T-cell (primary cell): Measurements from ENCODE around the gene DOCK1. TPM values are rescaled to one million over a fixed set of nuclear protein-coding genes. Genes with fewer than 3 reads are reported as not detected.

ENCODE experiments used
- ATAC-seq, 4 experiments: fragments of 200-7000 bp in 3 of 4; fragments of 150-1000 bp in 1 of 4; cut with Tn5 transposase; replicated peaks in 1 of 4; 1 replicate in 3 of 4; 2 replicates in 1 of 4; pipeline ENCODE4 v1.10.0; 2021; ENCODE audit warnings: moderate library complexity in 3 of 4, mild to moderate bottlenecking in 2 of 4, moderate number of reproducible peaks in 1 of 4
- CTCF ChIA-PET, 2 donors: fragments of 300-600 bp; sonication (Branson Sonifier 250); formaldehyde crosslinking; loops; one replicate each; lab custom pipeline; 2022; ENCODE audit warnings: antibody characterized with exemption in 2 of 2; lab: Charles Lee
- POLR2A ChIA-PET, 2 donors: fragments of 300-600 bp; sonication (Branson Sonifier 250); formaldehyde crosslinking; loops; one replicate each; lab custom pipeline; 2022; ENCODE audit warnings: antibody characterized with exemption in 2 of 2; lab: Charles Lee
- DNase-seq, 35 experiments: peaks; one replicate each; pipeline versions ENCODE4 v3.0.0 to v3.0.0-alpha.2; 2013 to 2023
- H3K27ac ChIP-seq: one replicate; pipeline ENCODE4 v1.5.1; 2013; ENCODE audit warnings: low read length
- H3K27me3 ChIP-seq, 2 experiments: replicated peaks in 1 of 2; 1 replicate in 1 of 2; 2 replicates in 1 of 2; pipeline versions ENCODE4 v1.6.1 to v1.7.0; 2013; ENCODE audit warnings: low read length in 1 of 2, mixed read lengths in 1 of 2; ENCODE audit not compliant: control insufficient read depth in 2 of 2, insufficient read depth in 2 of 2; ENCODE audit errors: extremely low read depth in 1 of 2
- H3K36me3 ChIP-seq, 2 donors: 1 replicate in 1 of 2; 2 replicates in 1 of 2; pipeline versions ENCODE4 v1.6.1 to v1.7.0; 2013; ENCODE audit warnings: low read length in 1 of 2; ENCODE audit not compliant: control insufficient read depth in 2 of 2, insufficient read depth in 1 of 2; ENCODE audit errors: extremely low read depth in 1 of 2
- H3K4me1 ChIP-seq, 2 experiments: 1 replicate in 1 of 2; 2 replicates in 1 of 2; pipeline versions ENCODE4 v1.6.1 to v1.7.0; 2013; ENCODE audit warnings: low read length in 2 of 2, mixed read lengths in 1 of 2; ENCODE audit not compliant: insufficient read depth in 2 of 2, control insufficient read depth in 1 of 2; ENCODE audit errors: extremely low read depth in 1 of 2
- H3K4me3 ChIP-seq, 2 donors: 1 replicate in 1 of 2; 2 replicates in 1 of 2; pipeline versions ENCODE4 v1.5.1 to v1.7.0; 2013; ENCODE audit warnings: mild to moderate bottlenecking in 2 of 2, low read length in 1 of 2, moderate library complexity in 1 of 2; ENCODE audit not compliant: control insufficient read depth in 1 of 2; ENCODE audit errors: extremely low read depth in 1 of 2
- H3K9me3 ChIP-seq: 2 replicates; pipeline ENCODE4 v1.7.0; 2013
- H3K27ac Mint-ChIP-seq, 2 donors: one replicate each; pipeline ENCODE4 v1.8.0; 2020 to 2021; ENCODE audit warnings: mild to moderate bottlenecking in 2 of 2, mixed read lengths in 2 of 2
- H3K27me3 Mint-ChIP-seq, 2 donors: one replicate each; pipeline ENCODE4 v1.8.0; 2021 to 2022; ENCODE audit warnings: mixed read lengths in 2 of 2
- H3K36me3 Mint-ChIP-seq: one replicate; pipeline ENCODE4 v1.8.0; 2021; ENCODE audit warnings: mixed read lengths
- H3K4me1 Mint-ChIP-seq, 3 donors: one replicate each; pipeline ENCODE4 v1.8.0; 2020 to 2022; ENCODE audit warnings: mixed read lengths in 3 of 3, mild to moderate bottlenecking in 1 of 3
- H3K4me3 Mint-ChIP-seq, 3 donors: one replicate each; pipeline ENCODE4 v1.8.0; 2020 to 2022; ENCODE audit warnings: mild to moderate bottlenecking in 3 of 3, mixed read lengths in 3 of 3, moderate library complexity in 3 of 3
- H3K9me3 Mint-ChIP-seq, 3 donors: one replicate each; pipeline ENCODE4 v1.8.0; 2020 to 2022; ENCODE audit warnings: mixed read lengths in 3 of 3
- WGBS: methylation state at CpG from one replicate; pipeline ENCODE4 v1.1.5; 2013; ENCODE audit warnings: missing lambda C conversion rate; ENCODE audit not compliant: insufficient coverage; 5-methylcytosine and 5-hydroxymethylcytosine counted together
- total RNA-seq, 35 experiments: library from RNA in 6 of 35; stranded (reverse) in 6 of 35; fragments of 120-200 nt in 1 of 35; gene quantifications; one replicate each; pipeline versions ENCODE4 v1.2.1 to v1.2.4 and lab custom pipeline; 2013 to 2026

DOCK1 gene
- total RNA-seq, 5 donors from 2014 or later (not counting 1 experiment from before 2014, with no cell fraction given) = 0.18 to 0.53 (median 0.37) TPM

DNA sequence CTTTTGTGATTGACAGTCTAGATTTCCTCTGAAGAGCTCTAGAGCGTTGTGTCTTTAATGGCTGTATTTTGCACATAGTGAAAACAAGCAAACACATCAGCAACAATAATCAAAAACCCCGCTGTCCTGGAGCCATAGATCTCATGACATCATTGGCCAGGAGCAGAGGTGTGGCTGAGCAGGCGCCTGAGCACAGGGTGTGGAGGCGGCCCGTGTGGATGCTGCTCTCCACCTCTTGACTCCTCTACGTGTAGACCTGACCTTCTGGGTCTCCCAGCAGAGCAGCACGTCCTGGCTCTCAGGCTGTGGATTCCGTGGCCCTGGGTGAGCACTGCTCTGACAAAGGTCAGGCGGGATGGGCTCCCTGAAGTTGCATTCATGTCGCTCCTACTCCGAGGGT is 354.1 kb downstream of the DOCK1 start:
- H3K4me1 ChIP-seq = peaks cover 4% of the 10 kb centered on the region in 2 experiments
- POLR2A ChIA-PET = no interaction called here
- ATAC-seq (no peak), DNase-seq (no peak)
- H3K4me1 Mint-ChIP-seq = peaks cover 5 to 6% (median 5%) of the 10 kb centered on the region in 3 donors
- no peak overlapping the region for H3K4me3 Mint-ChIP-seq
- H3K9me3 ChIP-seq = no peaks in the 10 kb centered on the region
- H3K27ac ChIP-seq = no peak overlapping the region
- H3K27me3 Mint-ChIP-seq = peaks cover 2 to 15% of the 10 kb centered on the region in 2 donors
- peaks cover 0 to 5% of the 10 kb centered on the region in 2 experiments for H3K27me3 ChIP-seq
- no peak overlapping the region for H3K4me3 ChIP-seq
- no peak overlapping the region for H3K27ac Mint-ChIP-seq
- H3K36me3 ChIP-seq = no peaks in the 10 kb centered on the region
- no peaks in the 10 kb centered on the region for H3K36me3 Mint-ChIP-seq
- CTCF ChIA-PET = no interaction called here
- 94% methylated on average over 9 of the region's 11 CpGs for WGBS
- no peaks in the 10 kb centered on the region for H3K9me3 Mint-ChIP-seq

DNA sequence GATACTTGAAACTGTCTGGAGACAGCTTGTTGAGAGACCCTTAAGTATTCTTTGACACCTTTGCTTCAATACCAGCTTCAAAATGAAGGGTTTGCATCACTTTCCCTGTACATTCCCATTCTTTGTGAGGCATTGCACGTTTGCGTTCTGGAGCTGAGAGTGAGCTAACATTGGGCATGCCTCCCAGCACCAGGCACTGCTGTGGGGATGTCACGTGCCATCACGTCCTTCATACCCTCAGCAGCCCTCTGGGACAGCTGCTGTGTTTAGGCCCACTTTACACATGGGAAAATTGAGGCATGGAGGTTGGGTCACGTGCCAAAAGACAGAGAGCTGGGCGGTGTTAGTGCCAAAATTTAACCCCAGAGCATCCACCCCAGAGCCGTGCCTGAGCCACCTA is 357.4 kb downstream of the DOCK1 start:
- Histone ChIP-seq H3K27ac (no peak overlapping the region), H3K9me3 (no peaks in the 10 kb centered on the region), H3K36me3 (no peaks in the 10 kb centered on the region), H3K27me3 (peaks cover 0 to 5% of the 10 kb centered on the region in 2 experiments), H3K4me1 (no peaks in the 10 kb centered on the region), H3K4me3 (no peak overlapping the region)
- Mint-ChIP-seq H3K9me3 (no peaks in the 10 kb centered on the region), H3K27me3 (peaks cover 3 to 16% of the 10 kb centered on the region in 2 donors), H3K4me1 (no peaks in the 10 kb centered on the region), H3K27ac (no peak overlapping the region), H3K4me3 (no peak overlapping the region), H3K36me3 (no peaks in the 10 kb centered on the region)
- ATAC-seq (no peak), DNase-seq (no peak)
- 94% methylated on average over 2 of the region's 7 CpGs for WGBS
- CTCF ChIA-PET = no interaction called here
- POLR2A ChIA-PET = no interaction called here

DNA sequence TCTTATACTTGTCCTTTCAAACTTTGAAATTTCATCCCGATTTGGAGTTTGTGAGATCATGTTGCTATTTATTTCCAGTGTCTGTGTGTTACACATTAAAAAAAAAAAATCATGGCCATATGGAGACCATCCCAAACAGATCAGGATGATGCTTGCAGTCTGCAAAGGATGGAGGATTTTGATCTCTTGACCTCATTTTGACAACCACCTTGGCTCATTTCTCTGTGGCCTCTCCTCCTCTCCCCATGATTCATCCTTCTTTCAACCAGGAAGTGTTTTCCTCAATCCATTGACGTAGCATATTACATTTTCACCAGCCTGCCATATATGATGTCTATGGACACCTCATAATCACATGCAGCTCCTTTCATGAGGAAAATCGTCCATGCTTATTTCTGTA is 360.1 kb downstream of the DOCK1 start:
- H3K9me3 Mint-ChIP-seq = no peaks in the 10 kb centered on the region
- ChIA-PET POLR2A (no interaction called here), CTCF (no interaction called here)
- no peaks in the 10 kb centered on the region for H3K9me3 ChIP-seq
- H3K4me1 Mint-ChIP-seq = no peaks in the 10 kb centered on the region
- H3K4me3 ChIP-seq = no peak overlapping the region
- DNase-seq (no peak), ATAC-seq (no peak)
- H3K27me3 ChIP-seq = peaks cover 0 to 6% of the 10 kb centered on the region in 2 experiments
- H3K4me1 ChIP-seq = no peaks in the 10 kb centered on the region
- no peak overlapping the region for H3K4me3 Mint-ChIP-seq
- H3K36me3 ChIP-seq = no peaks in the 10 kb centered on the region
- H3K27ac Mint-ChIP-seq = no peak overlapping the region
- H3K27me3 Mint-ChIP-seq = peaks cover 1 to 10% of the 10 kb centered on the region in 2 donors
- H3K27ac ChIP-seq = no peak overlapping the region
- 44% methylated on average over 2 of the region's 3 CpGs for whole genome bisulfite sequencing
- no peaks in the 10 kb centered on the region for H3K36me3 Mint-ChIP-seq

DNA sequence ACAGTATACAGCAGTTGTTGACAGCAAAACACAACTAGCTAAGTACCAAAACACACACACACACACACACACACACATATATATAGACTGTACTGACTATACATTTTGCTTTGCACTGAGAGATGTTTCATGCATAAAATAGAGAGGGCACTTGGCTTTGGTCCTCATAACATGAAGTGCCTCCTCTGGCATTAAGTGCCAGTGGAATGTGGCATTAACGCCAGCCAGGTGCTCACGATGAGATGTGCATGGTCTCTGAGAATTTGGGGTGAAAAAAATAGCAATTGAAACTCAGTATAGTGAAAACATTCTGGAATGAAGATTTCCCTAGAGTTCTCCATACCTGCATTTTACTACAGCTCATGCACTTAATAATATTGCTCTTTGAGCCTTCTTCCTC is 361.2 kb downstream of the DOCK1 start:
- Histone ChIP-seq H3K27me3 (peaks cover 0 to 6% of the 10 kb centered on the region in 2 experiments), H3K27ac (no peak overlapping the region), H3K4me1 (no peaks in the 10 kb centered on the region), H3K9me3 (no peaks in the 10 kb centered on the region), H3K36me3 (no peaks in the 10 kb centered on the region), H3K4me3 (no peak overlapping the region)
- H3K9me3 Mint-ChIP-seq = no peaks in the 10 kb centered on the region
- H3K36me3 Mint-ChIP-seq = no peaks in the 10 kb centered on the region
- WGBS = no CpG with 5 or more reads among the region's 2 CpGs
- H3K4me1 Mint-ChIP-seq = no peaks in the 10 kb centered on the region
- ChIA-PET CTCF (no interaction called here), POLR2A (no interaction called here)
- H3K27ac Mint-ChIP-seq = no peak overlapping the region
- DNase-seq (no peak), ATAC-seq (no peak)
- H3K27me3 Mint-ChIP-seq = peaks cover 4 to 16% of the 10 kb centered on the region in 2 donors
- H3K4me3 Mint-ChIP-seq = no peak overlapping the region

DNA sequence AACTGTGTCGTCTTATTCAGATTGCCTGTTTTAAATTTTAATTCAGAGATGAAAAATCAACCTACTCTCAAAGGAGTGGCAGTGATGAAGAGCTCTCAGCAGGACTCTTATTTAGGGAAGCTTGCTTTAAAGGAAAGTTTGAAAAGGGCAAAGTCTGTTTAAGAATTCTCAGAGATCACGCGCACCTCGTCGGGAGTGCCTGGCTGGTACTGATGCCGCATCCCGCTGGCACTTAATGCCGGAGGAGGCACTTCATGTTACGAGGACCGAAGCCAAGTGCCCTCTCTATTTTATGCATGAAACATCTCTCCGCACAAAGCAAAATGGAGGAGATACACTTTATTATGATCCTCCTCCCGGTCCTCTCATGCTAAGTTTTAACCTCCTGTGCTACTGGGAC is 362.2 kb downstream of the DOCK1 start:
- CTCF ChIA-PET = no interaction called here
- Histone ChIP-seq H3K4me1 (no peaks in the 10 kb centered on the region), H3K4me3 (no peak overlapping the region), H3K27me3 (peaks cover 0 to 6% of the 10 kb centered on the region in 2 experiments), H3K9me3 (no peaks in the 10 kb centered on the region), H3K36me3 (no peaks in the 10 kb centered on the region), H3K27ac (no peak overlapping the region)
- H3K27me3 Mint-ChIP-seq = peaks cover 4 to 16% of the 10 kb centered on the region in 2 donors
- H3K4me3 Mint-ChIP-seq = no peak overlapping the region
- peaks cover 0 to under 1% (median under 1%) of the 10 kb centered on the region in 3 donors for H3K9me3 Mint-ChIP-seq
- H3K27ac Mint-ChIP-seq = no peak overlapping the region
- 100% methylated on average over 5 of the region's 12 CpGs for WGBS
- no peak for DNase-seq
- ATAC-seq = no peak
- POLR2A ChIA-PET = no interaction called here
- H3K4me1 Mint-ChIP-seq = no peaks in the 10 kb centered on the region
- H3K36me3 Mint-ChIP-seq = no peaks in the 10 kb centered on the region

DNA sequence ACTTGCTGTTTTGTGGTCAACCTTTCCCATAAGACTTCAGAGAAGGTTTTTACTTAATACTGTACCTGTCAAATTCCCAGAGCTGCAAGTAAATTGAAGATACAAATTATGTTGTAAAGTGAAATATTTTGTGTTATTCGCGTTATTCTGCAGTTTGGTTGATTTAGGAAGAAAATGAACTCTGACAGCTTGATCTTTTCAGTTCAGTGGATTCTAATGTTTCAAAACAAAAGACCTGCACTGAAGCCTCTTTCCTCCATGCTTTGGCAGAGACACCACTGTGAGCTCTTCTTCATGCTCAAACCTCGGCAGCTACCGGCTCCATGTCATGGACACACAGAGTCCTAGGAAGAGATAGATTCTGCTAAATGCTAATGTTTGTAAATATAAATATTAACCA is 366.8 kb downstream of the DOCK1 start:
- Mint-ChIP-seq H3K36me3 (no peaks in the 10 kb centered on the region), H3K27me3 (peaks cover 6 to 25% of the 10 kb centered on the region in 2 donors), H3K9me3 (peaks cover 0 to 4% (median 2%) of the 10 kb centered on the region in 3 donors), H3K4me1 (no peaks in the 10 kb centered on the region), H3K27ac (no peak overlapping the region), H3K4me3 (no peak overlapping the region)
- Histone ChIP-seq H3K4me3 (no peak overlapping the region), H3K4me1 (no peaks in the 10 kb centered on the region), H3K9me3 (no peaks in the 10 kb centered on the region), H3K36me3 (no peaks in the 10 kb centered on the region), H3K27me3 (peaks cover 0 to 15% of the 10 kb centered on the region in 2 experiments), H3K27ac (no peak overlapping the region)
- POLR2A ChIA-PET = no interaction called here
- CTCF ChIA-PET = no interaction called here
- DNase-seq (no peak), ATAC-seq (no peak)
- WGBS = no CpG with 5 or more reads among the region's 4 CpGs

DNA sequence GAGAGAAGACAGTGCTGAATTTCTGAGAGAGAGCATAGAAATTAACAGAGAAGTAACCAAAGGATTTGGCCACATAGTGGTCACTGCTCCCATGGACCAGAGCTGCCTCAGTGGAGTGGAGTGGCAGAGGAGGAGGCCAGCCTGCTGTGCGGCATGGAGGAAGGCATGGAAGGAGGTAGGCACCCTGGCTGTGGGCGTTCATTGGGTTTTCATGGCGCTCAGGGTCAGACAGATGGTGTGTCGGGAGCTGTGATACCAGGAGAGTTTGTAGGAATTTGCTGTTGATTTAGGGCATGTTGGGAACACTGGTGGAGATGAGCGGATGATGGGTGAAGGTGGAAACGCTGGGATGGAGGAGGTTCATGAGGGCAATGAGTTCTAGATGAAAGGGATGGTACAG is 370.0 kb downstream of the DOCK1 start:
- H3K27me3 Mint-ChIP-seq = peaks cover 6 to 21% of the 10 kb centered on the region in 2 donors
- H3K4me3 Mint-ChIP-seq = no peak overlapping the region
- DNase-seq = no peak
- Histone ChIP-seq H3K4me1 (no peaks in the 10 kb centered on the region), H3K27ac (no peak overlapping the region), H3K27me3 (peaks cover 0 to 10% of the 10 kb centered on the region in 2 experiments), H3K9me3 (no peaks in the 10 kb centered on the region), H3K4me3 (no peak overlapping the region), H3K36me3 (no peaks in the 10 kb centered on the region)
- CTCF ChIA-PET = no interaction called here
- H3K9me3 Mint-ChIP-seq = peaks cover 0 to 4% (median 2%) of the 10 kb centered on the region in 3 donors
- ATAC-seq = no peak
- 84% methylated on average over 6 of the region's 6 CpGs for WGBS
- H3K4me1 Mint-ChIP-seq = no peaks in the 10 kb centered on the region
- POLR2A ChIA-PET = no interaction called here
- no peaks in the 10 kb centered on the region for H3K36me3 Mint-ChIP-seq
- no peak overlapping the region for H3K27ac Mint-ChIP-seq
